Liver (tissue), 9 donors: ENCODE data around the gene MIA3. TPM values are rescaled to one million over a fixed set of nuclear protein-coding genes. Genes with fewer than 3 reads are reported as not detected.

ENCODE experiments used
- DNase-seq: peaks from one replicate; pipeline ENCODE4 v3.0.0-alpha.2; 2017; ENCODE audit warnings: low spot score
- H3K27ac ChIP-seq, 2 donors: one replicate each; pipeline ENCODE4 v1.7.0; 2013; ENCODE audit warnings: inconsistent platforms in 2 of 2, low read length in 2 of 2, control low read depth in 1 of 2, low read depth in 1 of 2, mild to moderate bottlenecking in 1 of 2
- H3K27me3 ChIP-seq, 4 donors: one replicate each; pipeline versions ENCODE4 v1.6.1 to v1.7.0; 2013; ENCODE audit warnings: low read length in 3 of 4, inconsistent platforms in 1 of 4, mild to moderate bottlenecking in 1 of 4, moderate library complexity in 1 of 4; ENCODE audit not compliant: control insufficient read depth in 4 of 4, insufficient read depth in 4 of 4
- H3K36me3 ChIP-seq, 4 donors: one replicate each; pipeline versions ENCODE4 v1.6.1 to v1.7.0; 2013; ENCODE audit warnings: low read length in 3 of 4, mild to moderate bottlenecking in 3 of 4, low read depth in 1 of 4, moderate library complexity in 1 of 4; ENCODE audit not compliant: control insufficient read depth in 4 of 4, insufficient read depth in 3 of 4
- H3K4me1 ChIP-seq, 4 donors: one replicate each; pipeline versions ENCODE4 v1.6.1 to v1.7.0; 2013; ENCODE audit warnings: low read length in 3 of 4, mild to moderate bottlenecking in 3 of 4, moderate library complexity in 1 of 4; ENCODE audit not compliant: control insufficient read depth in 4 of 4, insufficient read depth in 4 of 4
- H3K4me3 ChIP-seq, 3 donors: one replicate each; pipeline versions ENCODE4 v1.6.1 to v1.7.0; 2013; ENCODE audit warnings: low read length in 3 of 3, control low read depth in 1 of 3, low read depth in 1 of 3, mild to moderate bottlenecking in 1 of 3
- H3K9ac ChIP-seq, 2 donors: one replicate each; pipeline ENCODE4 v1.7.0; 2013; ENCODE audit warnings: low read length in 2 of 2, mild to moderate bottlenecking in 2 of 2, moderate library complexity in 2 of 2, control low read depth in 1 of 2, low read depth in 1 of 2
- H3K9me3 ChIP-seq, 4 donors: one replicate each; pipeline versions ENCODE4 v1.6.1 to v1.7.0; 2013; ENCODE audit warnings: low read length in 3 of 4; ENCODE audit not compliant: control insufficient read depth in 4 of 4
- ATF3 ChIP-seq: IDR thresholded peaks from 2 replicates; pipeline ENCODE4 v1.6.1; 2016; ENCODE audit warnings: antibody characterized with exemption
- EGR1 ChIP-seq, 2 donors: IDR thresholded peaks; 2 replicates each; pipeline ENCODE4 v1.6.1; 2016 to 2018; ENCODE audit warnings: antibody characterized with exemption in 2 of 2, low read depth in 2 of 2
- FOXA1 ChIP-seq: IDR thresholded peaks from 2 replicates; pipeline ENCODE4 v1.6.1; 2016; ENCODE audit warnings: antibody characterized with exemption
- FOXA2 ChIP-seq: IDR thresholded peaks from 2 replicates; pipeline ENCODE4 v1.6.1; 2016; ENCODE audit warnings: antibody characterized with exemption
- GABPA ChIP-seq, 2 donors: IDR thresholded peaks in 1 of 2; conservative IDR thresholded peaks in 1 of 2; 2 replicates each; pipeline ENCODE4 v1.6.1; 2016; ENCODE audit warnings: antibody characterized with exemption in 2 of 2, mild to moderate bottlenecking in 1 of 2, moderate library complexity in 1 of 2
- HNF4A ChIP-seq, 2 donors: conservative IDR thresholded peaks; 2 replicates each; pipeline ENCODE4 v1.6.1; 2016; ENCODE audit warnings: antibody characterized with exemption in 2 of 2, mild to moderate bottlenecking in 2 of 2
- HNF4G ChIP-seq: IDR thresholded peaks from 2 replicates; pipeline ENCODE4 v1.6.1; 2016; ENCODE audit warnings: antibody characterized with exemption
- JUND ChIP-seq, 2 donors: IDR thresholded peaks; 2 replicates each; pipeline ENCODE4 v1.6.1; 2016; ENCODE audit warnings: antibody characterized with exemption in 2 of 2
- NR2F2 ChIP-seq: IDR thresholded peaks from 2 replicates; pipeline ENCODE4 v1.6.1; 2016; ENCODE audit warnings: antibody characterized with exemption
- RAD21 ChIP-seq, 2 donors: IDR thresholded peaks; 2 replicates each; pipeline ENCODE4 v1.6.1; 2016; ENCODE audit warnings: antibody characterized with exemption in 2 of 2, mild to moderate bottlenecking in 2 of 2
- RXRA ChIP-seq, 2 donors: IDR thresholded peaks; 2 replicates each; pipeline ENCODE4 v1.6.1; 2017 to 2018; ENCODE audit warnings: antibody characterized with exemption in 2 of 2, mild to moderate bottlenecking in 1 of 2
- SP1 ChIP-seq: IDR thresholded peaks from 2 replicates; pipeline ENCODE4 v1.6.1; 2018; ENCODE audit warnings: antibody characterized with exemption, mild to moderate bottlenecking
- TAF1 ChIP-seq: conservative IDR thresholded peaks from 2 replicates; pipeline ENCODE4 v1.6.1; 2016; ENCODE audit warnings: antibody characterized with exemption, mild to moderate bottlenecking
- YY1 ChIP-seq: IDR thresholded peaks from 2 replicates; pipeline ENCODE4 v1.6.1; 2016; ENCODE audit warnings: antibody characterized with exemption, mild to moderate bottlenecking
- WGBS: extraction: QIAGEN DNeasy Blood & Tissue Kit; methylation state at CpG from one replicate; pipeline ENCODE4 v1.1.7; 2013; 5-methylcytosine and 5-hydroxymethylcytosine counted together
- polyA plus RNA-seq, 2 donors: library from polyadenylated mRNA; stranded (reverse) in 1 of 2; unstranded in 1 of 2; fragments of 200-250 nt in 1 of 2; fragments of >200 nt in 1 of 2; fragmentation: Nextera tagmentation in 1 of 2; extraction: Ambion mirVana in 1 of 2; gene quantifications; one replicate each; pipeline versions ENCODE4 v1.2.1 to v1.2.3, GENCODE V29; 2013 to 2015
- total RNA-seq, 2 donors: library from RNA; depleted of rRNA; stranded (reverse); fragments of >200 nt; gene quantifications; one replicate each; pipeline ENCODE4 v1.2.3, GENCODE V29; 2014
- TF ChIP-seq, protein P1 (sequence below): IDR thresholded peaks from 2 replicates; pipeline ENCODE4 v1.6.1; 2016; ENCODE audit warnings: antibody characterized with exemption
- TF ChIP-seq, protein P2 (sequence below): IDR thresholded peaks from 2 replicates; pipeline ENCODE4 v1.6.1; 2016; ENCODE audit warnings: antibody characterized with exemption
- TF ChIP-seq, protein P3 (sequence below): IDR thresholded peaks from 2 replicates; pipeline ENCODE4 v1.6.1; 2016; ENCODE audit warnings: antibody characterized with exemption, mild to moderate bottlenecking
- TF ChIP-seq, protein P4 (sequence below): fragments of 150-350 bp; IDR thresholded peaks from 2 replicates; pipeline ENCODE4 v1.5.1; 2017; ENCODE audit warnings: improper control_type of control experiment, low read depth, low read length; ENCODE audit not compliant: missing input control
- donor health status: healthy.
- donor health status: healthy.
- donor health status: healthy.
- donor health status: healthy.
- donor health status: healthy.

Gene MIA3
- total and polyA plus RNA-seq, 4 donors = 20.8 to 69.4 (median 32.1) TPM

DNA sequence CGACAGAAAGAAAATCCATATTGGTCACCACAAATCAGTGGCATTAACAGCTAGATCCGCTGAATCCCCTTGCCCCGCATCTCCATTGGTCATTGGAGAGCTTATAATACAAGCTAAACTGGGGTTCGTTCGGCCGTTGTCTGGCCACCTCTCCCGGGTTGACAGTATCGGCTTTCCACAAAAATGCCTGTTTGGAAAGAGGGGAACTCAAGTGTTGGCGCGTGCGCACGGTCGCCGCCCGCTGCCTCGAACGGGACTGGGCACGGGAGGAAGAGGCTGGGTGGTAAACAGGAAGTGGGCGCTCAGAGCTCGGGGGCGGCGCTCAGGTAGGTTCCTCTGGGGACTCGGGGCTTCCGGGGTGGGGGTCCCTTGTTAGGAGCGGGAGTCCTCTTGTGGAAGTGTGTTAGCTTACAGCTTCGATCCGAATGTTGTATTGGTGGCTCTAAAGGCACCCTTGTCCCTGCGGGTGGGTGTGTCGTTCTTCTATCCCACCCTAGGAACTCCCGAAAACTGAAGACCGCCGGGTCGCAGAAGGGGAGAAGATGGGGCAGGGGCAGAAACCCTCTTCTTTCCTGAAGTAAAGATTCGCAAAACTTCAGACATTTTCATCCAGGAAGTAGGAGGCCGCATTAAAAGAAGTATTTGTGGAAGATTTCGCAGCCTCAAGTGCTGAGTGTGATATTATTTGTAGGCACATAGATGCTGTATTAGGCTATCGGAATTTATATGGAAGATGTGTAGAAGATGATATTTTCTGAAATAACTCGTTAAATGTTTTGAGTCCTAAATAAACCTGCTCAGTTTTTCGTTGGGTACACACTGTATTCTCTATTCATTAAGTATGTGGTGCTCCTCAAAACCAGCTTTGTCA lies 95.4 kb downstream of the MIA3 start:
- DNase-seq = peak; percentile 86
- Histone ChIP-seq H3K4me1 (peaks cover 7 to 23% (median 16%) of the 10 kb centered on the region in 4 donors), H3K36me3 (peaks cover 4 to 17% (median 14%) of the 10 kb centered on the region in 4 donors), H3K27me3 (no peaks in the 10 kb centered on the region), H3K27ac (peak overlapping the region; percentile 98 to 99), H3K9me3 (no peaks in the 10 kb centered on the region), H3K9ac (peak overlapping the region; percentile 97), H3K4me3 (peak overlapping the region; percentile 93 to 99 (median 98))
- under 1% methylated on average over 39 of the region's 39 CpGs for WGBS
- TF ChIP-seq, protein P1, sequence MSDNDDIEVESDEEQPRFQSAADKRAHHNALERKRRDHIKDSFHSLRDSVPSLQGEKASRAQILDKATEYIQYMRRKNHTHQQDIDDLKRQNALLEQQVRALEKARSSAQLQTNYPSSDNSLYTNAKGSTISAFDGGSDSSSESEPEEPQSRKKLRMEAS = peak; percentile 93
- TF ChIP-seq GABPA (IDR thresholded peaks at IDR 0.05 in 1 of 2, conservative IDR thresholded peaks at IDR 0.05 in 1 of 2) (peak; percentile 61 to 90), JUND (IDR thresholded peaks at IDR 0.05) (no peak), EGR1 (IDR thresholded peaks at IDR 0.05; ENCODE audit: low read depth in 2 of 2) (peak in 1 of 2 donors; percentile 24), YY1 (no peak), RAD21 (IDR thresholded peaks at IDR 0.05) (no peak), ATF3 (peak; percentile 39), FOXA2 (peak; percentile 27), FOXA1 (peak; percentile 41), HNF4A (conservative IDR thresholded peaks at IDR 0.05) (peak in 1 of 2 donors; percentile 22), SP1 (peak; percentile 49), TAF1 (peak; percentile 82), RXRA (IDR thresholded peaks at IDR 0.05) (peak in 1 of 2 donors; percentile 47), NR2F2 (peak; percentile 32), HNF4G (no peak)
- TF ChIP-seq, protein P2, sequence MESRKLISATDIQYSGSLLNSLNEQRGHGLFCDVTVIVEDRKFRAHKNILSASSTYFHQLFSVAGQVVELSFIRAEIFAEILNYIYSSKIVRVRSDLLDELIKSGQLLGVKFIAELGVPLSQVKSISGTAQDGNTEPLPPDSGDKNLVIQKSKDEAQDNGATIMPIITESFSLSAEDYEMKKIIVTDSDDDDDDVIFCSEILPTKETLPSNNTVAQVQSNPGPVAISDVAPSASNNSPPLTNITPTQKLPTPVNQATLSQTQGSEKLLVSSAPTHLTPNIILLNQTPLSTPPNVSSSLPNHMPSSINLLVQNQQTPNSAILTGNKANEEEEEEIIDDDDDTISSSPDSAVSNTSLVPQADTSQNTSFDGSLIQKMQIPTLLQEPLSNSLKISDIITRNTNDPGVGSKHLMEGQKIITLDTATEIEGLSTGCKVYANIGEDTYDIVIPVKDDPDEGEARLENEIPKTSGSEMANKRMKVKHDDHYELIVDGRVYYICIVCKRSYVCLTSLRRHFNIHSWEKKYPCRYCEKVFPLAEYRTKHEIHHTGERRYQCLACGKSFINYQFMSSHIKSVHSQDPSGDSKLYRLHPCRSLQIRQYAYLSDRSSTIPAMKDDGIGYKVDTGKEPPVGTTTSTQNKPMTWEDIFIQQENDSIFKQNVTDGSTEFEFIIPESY = peak; percentile 80
- TF ChIP-seq, protein P3, sequence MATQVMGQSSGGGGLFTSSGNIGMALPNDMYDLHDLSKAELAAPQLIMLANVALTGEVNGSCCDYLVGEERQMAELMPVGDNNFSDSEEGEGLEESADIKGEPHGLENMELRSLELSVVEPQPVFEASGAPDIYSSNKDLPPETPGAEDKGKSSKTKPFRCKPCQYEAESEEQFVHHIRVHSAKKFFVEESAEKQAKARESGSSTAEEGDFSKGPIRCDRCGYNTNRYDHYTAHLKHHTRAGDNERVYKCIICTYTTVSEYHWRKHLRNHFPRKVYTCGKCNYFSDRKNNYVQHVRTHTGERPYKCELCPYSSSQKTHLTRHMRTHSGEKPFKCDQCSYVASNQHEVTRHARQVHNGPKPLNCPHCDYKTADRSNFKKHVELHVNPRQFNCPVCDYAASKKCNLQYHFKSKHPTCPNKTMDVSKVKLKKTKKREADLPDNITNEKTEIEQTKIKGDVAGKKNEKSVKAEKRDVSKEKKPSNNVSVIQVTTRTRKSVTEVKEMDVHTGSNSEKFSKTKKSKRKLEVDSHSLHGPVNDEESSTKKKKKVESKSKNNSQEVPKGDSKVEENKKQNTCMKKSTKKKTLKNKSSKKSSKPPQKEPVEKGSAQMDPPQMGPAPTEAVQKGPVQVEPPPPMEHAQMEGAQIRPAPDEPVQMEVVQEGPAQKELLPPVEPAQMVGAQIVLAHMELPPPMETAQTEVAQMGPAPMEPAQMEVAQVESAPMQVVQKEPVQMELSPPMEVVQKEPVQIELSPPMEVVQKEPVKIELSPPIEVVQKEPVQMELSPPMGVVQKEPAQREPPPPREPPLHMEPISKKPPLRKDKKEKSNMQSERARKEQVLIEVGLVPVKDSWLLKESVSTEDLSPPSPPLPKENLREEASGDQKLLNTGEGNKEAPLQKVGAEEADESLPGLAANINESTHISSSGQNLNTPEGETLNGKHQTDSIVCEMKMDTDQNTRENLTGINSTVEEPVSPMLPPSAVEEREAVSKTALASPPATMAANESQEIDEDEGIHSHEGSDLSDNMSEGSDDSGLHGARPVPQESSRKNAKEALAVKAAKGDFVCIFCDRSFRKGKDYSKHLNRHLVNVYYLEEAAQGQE = peak; percentile 45
- TF ChIP-seq, protein P4, sequence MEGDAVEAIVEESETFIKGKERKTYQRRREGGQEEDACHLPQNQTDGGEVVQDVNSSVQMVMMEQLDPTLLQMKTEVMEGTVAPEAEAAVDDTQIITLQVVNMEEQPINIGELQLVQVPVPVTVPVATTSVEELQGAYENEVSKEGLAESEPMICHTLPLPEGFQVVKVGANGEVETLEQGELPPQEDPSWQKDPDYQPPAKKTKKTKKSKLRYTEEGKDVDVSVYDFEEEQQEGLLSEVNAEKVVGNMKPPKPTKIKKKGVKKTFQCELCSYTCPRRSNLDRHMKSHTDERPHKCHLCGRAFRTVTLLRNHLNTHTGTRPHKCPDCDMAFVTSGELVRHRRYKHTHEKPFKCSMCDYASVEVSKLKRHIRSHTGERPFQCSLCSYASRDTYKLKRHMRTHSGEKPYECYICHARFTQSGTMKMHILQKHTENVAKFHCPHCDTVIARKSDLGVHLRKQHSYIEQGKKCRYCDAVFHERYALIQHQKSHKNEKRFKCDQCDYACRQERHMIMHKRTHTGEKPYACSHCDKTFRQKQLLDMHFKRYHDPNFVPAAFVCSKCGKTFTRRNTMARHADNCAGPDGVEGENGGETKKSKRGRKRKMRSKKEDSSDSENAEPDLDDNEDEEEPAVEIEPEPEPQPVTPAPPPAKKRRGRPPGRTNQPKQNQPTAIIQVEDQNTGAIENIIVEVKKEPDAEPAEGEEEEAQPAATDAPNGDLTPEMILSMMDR = no peak
